HG03039 (cell line): Measurements from ENCODE around the gene MAPK7.

Experiments used
- ATAC-seq: cut with Tn5 transposase; IDR thresholded peaks from one replicate; pipeline ENCODE4 v1.9.1; 2021; ENCODE audit warnings: mild to moderate bottlenecking, moderate library complexity; ENCODE audit not compliant: unreplicated experiment

Gene MAPK7

GRCh38 chr17:19392303-19392702, 14.0 kb downstream of the MAPK7 start:
- no peak for ATAC-seq

GRCh38 chr17:19397556-19398041, 19.3 kb downstream of the MAPK7 start:
- no peak for ATAC-seq

- no peak for ATAC-seq
These were observed 20.2 kb downstream of the MAPK7 start for GRCh38 chr17:19398301-19399181.

GRCh38 chr17:19399750-19400450, 21.6 kb downstream of the MAPK7 start:
- no peak for ATAC-seq

GRCh38 chr17:19401321-19402010, 23.2 kb downstream of the MAPK7 start:
- no peak for ATAC-seq

- ATAC-seq = no peak
These were observed 23.9 kb downstream of the MAPK7 start for GRCh38 chr17:19402171-19402570.

- ATAC-seq = no peak
These were observed 24.7 kb downstream of the MAPK7 start for GRCh38 chr17:19403021-19403420.

GRCh38 chr17:19404264-19404663, 26.0 kb downstream of the MAPK7 start:
- no peak for ATAC-seq

GRCh38 chr17:19405114-19405513, 26.8 kb downstream of the MAPK7 start:
- no peak for ATAC-seq

- no peak for ATAC-seq
These were observed 29.5 kb downstream of the MAPK7 start for GRCh38 chr17:19407601-19408345.

GRCh38 chr17:19408346-19408710, 30.0 kb downstream of the MAPK7 start:
- ATAC-seq = no peak

- ATAC-seq = no peak
These were observed 30.8 kb downstream of the MAPK7 start for GRCh38 chr17:19409066-19409465.

GRCh38 chr17:19409509-19409908, 31.2 kb downstream of the MAPK7 start:
- no peak for ATAC-seq

GRCh38 chr17:19410091-19410490, 31.8 kb downstream of the MAPK7 start:
- no peak for ATAC-seq

- ATAC-seq = no peak
These were observed 32.8 kb downstream of the MAPK7 start, which contains the start of gene RNF112 for GRCh38 chr17:19410875-19411620. Gene RNF112 (plus strand): TSS chr17:19411232. CDS start chr17:19411409, 177 bp downstream.

GRCh38 chr17:19411631-19412030, 33.3 kb downstream of the MAPK7 start:
- no peak for ATAC-seq

- no peak for ATAC-seq
These were observed 34.2 kb downstream of the MAPK7 start for GRCh38 chr17:19412510-19412909.

- no peak for ATAC-seq
These were observed 34.7 kb downstream of the MAPK7 start for GRCh38 chr17:19412984-19413383.

GRCh38 chr17:19413761-19414160, 35.5 kb downstream of the MAPK7 start:
- no peak for ATAC-seq
